MM.1S (cell line): Measurements from ENCODE around the gene CIT.

ENCODE experiments used
- DNase-seq: peaks from one replicate; pipeline ENCODE4 v3.0.0-alpha.2; 2015
- H2AFZ ChIP-seq: fragments of 300-600 bp; sonication (generic); 2 replicates; pipeline ENCODE4 v1.6.0; 2016; ENCODE audit warnings: antibody characterized with exemption, low read length
- H3F3A ChIP-seq: fragments of 300-600 bp; sonication (generic); 2 replicates; pipeline ENCODE4 v1.6.1; 2016; ENCODE audit warnings: mild to moderate bottlenecking, antibody characterized with exemption, low read length, moderate library complexity, mixed read lengths; ENCODE audit not compliant: insufficient read depth
- H3K27ac ChIP-seq: fragments of 300-600 bp; sonication (generic); 2 replicates; pipeline ENCODE4 v1.5.1; 2016; ENCODE audit warnings: mild to moderate bottlenecking, low read length
- H3K27me3 ChIP-seq: fragments of 300-600 bp; sonication (generic); replicated peaks from 2 replicates; pipeline ENCODE4 v1.6.0; 2016; ENCODE audit warnings: low read length; ENCODE audit not compliant: insufficient read depth
- H3K36me3 ChIP-seq: fragments of 300-600 bp; sonication (generic); replicated peaks from 2 replicates; pipeline ENCODE4 v1.6.1; 2016; ENCODE audit warnings: mild to moderate bottlenecking, low read length, mixed read lengths; ENCODE audit not compliant: insufficient read depth
- H3K4me1 ChIP-seq: fragments of 300-600 bp; sonication (generic); 2 replicates; pipeline ENCODE4 v1.6.1; 2016; ENCODE audit warnings: low read length, mixed read lengths
- H3K4me2 ChIP-seq: fragments of 300-600 bp; sonication (generic); 2 replicates; pipeline ENCODE4 v1.6.0; 2016; ENCODE audit warnings: low read depth, low read length
- H3K4me3 ChIP-seq: fragments of 300-600 bp; sonication (generic); 2 replicates; pipeline ENCODE4 v1.5.1; 2016; ENCODE audit warnings: low read length, mixed read lengths
- H3K79me2 ChIP-seq: fragments of 300-600 bp; sonication (generic); 2 replicates; pipeline ENCODE4 v1.6.1; 2016; ENCODE audit warnings: mixed run types, low read length, mixed read lengths
- H3K9ac ChIP-seq: fragments of 300-600 bp; sonication (generic); 2 replicates; pipeline ENCODE4 v1.6.1; 2016; ENCODE audit warnings: low read length, mixed read lengths
- H3K9me2 ChIP-seq: fragments of 300-600 bp; sonication (generic); replicated peaks from 2 replicates; pipeline ENCODE4 v1.6.1; 2016; ENCODE audit warnings: mild to moderate bottlenecking, low read length, mixed read lengths; ENCODE audit not compliant: insufficient read depth
- H3K9me3 ChIP-seq: fragments of 300-600 bp; sonication (generic); replicated peaks from 2 replicates; pipeline ENCODE4 v1.6.1; 2016; ENCODE audit warnings: mild to moderate bottlenecking, low read length, mixed read lengths; ENCODE audit not compliant: insufficient read depth
- H4K20me1 ChIP-seq: fragments of 300-600 bp; sonication (generic); 2 replicates; pipeline ENCODE4 v1.6.1; 2016; ENCODE audit warnings: mild to moderate bottlenecking, low read length, moderate library complexity, mixed read lengths; ENCODE audit not compliant: insufficient read depth
- EZH2 ChIP-seq: fragments of 300-600 bp; sonication (generic); optimal IDR thresholded peaks from 2 replicates; pipeline ENCODE3; 2017; ENCODE audit warnings: low read depth, mild to moderate bottlenecking, antibody characterized with exemption, low read length, mixed read lengths
- EZH2phosphoT487 ChIP-seq: fragments of 300-600 bp; sonication (generic); IDR thresholded peaks from 2 replicates; pipeline ENCODE4 v1.6.1; 2018; ENCODE audit warnings: antibody characterized with exemption, low read length
- TF ChIP-seq, protein P1 (sequence below): fragments of 300-600 bp; sonication (generic); IDR thresholded peaks from 2 replicates; pipeline ENCODE4 v1.5.1; 2016; ENCODE audit warnings: antibody characterized with exemption, low read length, mixed read lengths

The CIT gene

DNA sequence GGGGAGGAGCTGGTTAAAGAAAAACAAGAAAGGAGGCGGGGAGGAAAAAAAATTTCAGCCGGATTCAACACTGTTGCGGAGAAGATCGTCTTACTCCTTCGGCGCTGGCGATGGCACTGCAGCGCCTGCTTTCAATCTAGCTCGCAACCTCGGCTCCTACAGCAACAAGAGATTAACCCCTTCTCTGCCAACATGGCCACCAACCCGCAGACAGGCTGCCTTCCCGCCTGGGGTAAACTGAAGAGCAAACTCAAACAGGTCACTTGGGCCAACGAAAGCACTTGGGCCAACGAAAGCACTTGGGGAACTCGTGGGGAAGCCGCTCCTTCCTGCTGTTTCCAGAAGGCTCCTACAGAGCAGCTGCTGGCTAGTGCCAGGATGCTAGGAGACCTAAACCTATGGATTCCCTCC lies 73.7 kb downstream of the CIT start:
- Histone ChIP-seq H3K9me3 (no peaks in the 10 kb centered on the region), H3K4me2 (no peak overlapping the region), H2AFZ (no peak overlapping the region), H3K9me2 (no peaks in the 10 kb centered on the region), H4K20me1 (no peaks in the 10 kb centered on the region), H3K27ac (no peak overlapping the region), H3K4me1 (no peaks in the 10 kb centered on the region), H3K36me3 (no peaks in the 10 kb centered on the region), H3K79me2 (no peaks in the 10 kb centered on the region), H3K27me3 (no peaks in the 10 kb centered on the region), H3K4me3 (no peak overlapping the region), H3K9ac (no peak overlapping the region), H3F3A (no peaks in the 10 kb centered on the region)
- TF ChIP-seq EZH2 (no peak), EZH2phosphoT487 (no peak)
- TF ChIP-seq, protein P1, sequence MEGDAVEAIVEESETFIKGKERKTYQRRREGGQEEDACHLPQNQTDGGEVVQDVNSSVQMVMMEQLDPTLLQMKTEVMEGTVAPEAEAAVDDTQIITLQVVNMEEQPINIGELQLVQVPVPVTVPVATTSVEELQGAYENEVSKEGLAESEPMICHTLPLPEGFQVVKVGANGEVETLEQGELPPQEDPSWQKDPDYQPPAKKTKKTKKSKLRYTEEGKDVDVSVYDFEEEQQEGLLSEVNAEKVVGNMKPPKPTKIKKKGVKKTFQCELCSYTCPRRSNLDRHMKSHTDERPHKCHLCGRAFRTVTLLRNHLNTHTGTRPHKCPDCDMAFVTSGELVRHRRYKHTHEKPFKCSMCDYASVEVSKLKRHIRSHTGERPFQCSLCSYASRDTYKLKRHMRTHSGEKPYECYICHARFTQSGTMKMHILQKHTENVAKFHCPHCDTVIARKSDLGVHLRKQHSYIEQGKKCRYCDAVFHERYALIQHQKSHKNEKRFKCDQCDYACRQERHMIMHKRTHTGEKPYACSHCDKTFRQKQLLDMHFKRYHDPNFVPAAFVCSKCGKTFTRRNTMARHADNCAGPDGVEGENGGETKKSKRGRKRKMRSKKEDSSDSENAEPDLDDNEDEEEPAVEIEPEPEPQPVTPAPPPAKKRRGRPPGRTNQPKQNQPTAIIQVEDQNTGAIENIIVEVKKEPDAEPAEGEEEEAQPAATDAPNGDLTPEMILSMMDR, result no peak
- no peak for DNase-seq

DNA sequence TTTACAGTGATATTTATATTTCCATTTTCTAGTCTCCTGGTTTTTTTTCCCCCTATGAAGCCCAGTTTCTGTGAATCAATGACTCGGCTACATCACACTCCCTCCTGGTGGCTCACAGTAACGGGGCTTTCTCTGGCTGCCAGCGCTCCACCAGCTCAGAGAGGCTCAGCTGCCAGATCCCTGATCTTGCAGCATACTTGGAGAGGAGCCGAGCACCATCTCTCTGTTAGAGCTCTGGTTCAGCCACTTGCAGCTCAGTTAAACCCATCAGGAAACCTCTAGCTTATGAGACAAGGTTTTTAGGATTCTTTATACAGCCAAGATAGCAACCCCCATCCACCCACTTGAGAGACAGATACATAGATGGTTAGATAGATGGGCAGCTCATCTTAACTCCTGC lies 74.6 kb downstream of the CIT start:
- Histone ChIP-seq H3K4me3 (no peak overlapping the region), H3K9me2 (no peaks in the 10 kb centered on the region), H3K9me3 (no peaks in the 10 kb centered on the region), H3K4me1 (no peaks in the 10 kb centered on the region), H3K4me2 (no peak overlapping the region), H3K27me3 (no peaks in the 10 kb centered on the region), H3K79me2 (no peaks in the 10 kb centered on the region), H3F3A (no peaks in the 10 kb centered on the region), H3K27ac (no peak overlapping the region), H3K9ac (no peak overlapping the region), H3K36me3 (no peaks in the 10 kb centered on the region), H2AFZ (no peak overlapping the region), H4K20me1 (no peaks in the 10 kb centered on the region)
- TF ChIP-seq EZH2phosphoT487 (no peak), EZH2 (no peak)
- TF ChIP-seq, protein P1, result no peak
- no peak for DNase-seq

DNA sequence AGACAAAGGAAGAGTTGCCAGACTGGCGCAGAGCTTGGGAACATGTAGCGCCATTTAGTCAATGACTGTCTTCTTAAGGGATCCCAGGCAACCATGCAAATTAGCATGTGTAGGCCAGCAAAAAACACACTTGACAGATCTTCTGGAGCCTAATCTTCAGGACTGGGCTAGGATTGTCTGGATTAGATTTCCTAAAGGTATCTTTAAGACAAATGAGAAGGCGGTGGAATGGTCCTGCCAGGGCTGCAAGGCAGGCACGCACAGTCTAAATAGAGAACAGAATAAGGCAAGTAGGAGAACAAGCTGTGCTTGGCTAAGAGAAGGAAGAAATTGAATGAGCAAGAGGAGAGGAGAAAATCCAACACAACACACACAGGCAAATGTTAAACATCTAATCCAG lies 80.0 kb downstream of the CIT start:
- Histone ChIP-seq H3K27ac (no peak overlapping the region), H3F3A (no peaks in the 10 kb centered on the region), H3K36me3 (no peaks in the 10 kb centered on the region), H3K79me2 (no peaks in the 10 kb centered on the region), H3K4me3 (no peak overlapping the region), H4K20me1 (no peaks in the 10 kb centered on the region), H3K4me1 (no peaks in the 10 kb centered on the region), H3K27me3 (no peaks in the 10 kb centered on the region), H3K9me2 (no peaks in the 10 kb centered on the region), H3K4me2 (no peak overlapping the region), H2AFZ (no peak overlapping the region), H3K9ac (no peak overlapping the region), H3K9me3 (no peaks in the 10 kb centered on the region)
- no peak for TF ChIP-seq EZH2phosphoT487
- TF ChIP-seq, protein P1, result no peak
- TF ChIP-seq EZH2, result no peak
- DNase-seq, result no peak
